ENCODE data around the gene PNPLA7.
"Not testable (repeated sequence)": the region's sequence is repeated elsewhere in the genome, so short reads cannot be mapped to it uniquely, and the experiment has no call there.

Gene PNPLA7

GRCh38 chr9:137575364-137575715, 25.1 kb upstream of the PNPLA7 start:
- no peak for DNase-seq (ENCODE audit: low read depth in 2 of 2)

- DNase-seq (ENCODE audit: low read depth in 2 of 2), result no peak
Observed at GRCh38 chr9:137574192-137574591, 24.0 kb upstream of the PNPLA7 start.

- DNase-seq (ENCODE audit: low read depth in 2 of 2), result no peak
Observed at GRCh38 chr9:137570566-137570965, 20.4 kb upstream of the PNPLA7 start.

- no peak for DNase-seq (ENCODE audit: low read depth in 2 of 2)
Observed at GRCh38 chr9:137569609-137570203, 19.5 kb upstream of the PNPLA7 start.

- DNase-seq (ENCODE audit: low read depth in 2 of 2), result not testable (repeated sequence)
Observed at GRCh38 chr9:137568445-137568844, 18.2 kb upstream of the PNPLA7 start.

DNA sequence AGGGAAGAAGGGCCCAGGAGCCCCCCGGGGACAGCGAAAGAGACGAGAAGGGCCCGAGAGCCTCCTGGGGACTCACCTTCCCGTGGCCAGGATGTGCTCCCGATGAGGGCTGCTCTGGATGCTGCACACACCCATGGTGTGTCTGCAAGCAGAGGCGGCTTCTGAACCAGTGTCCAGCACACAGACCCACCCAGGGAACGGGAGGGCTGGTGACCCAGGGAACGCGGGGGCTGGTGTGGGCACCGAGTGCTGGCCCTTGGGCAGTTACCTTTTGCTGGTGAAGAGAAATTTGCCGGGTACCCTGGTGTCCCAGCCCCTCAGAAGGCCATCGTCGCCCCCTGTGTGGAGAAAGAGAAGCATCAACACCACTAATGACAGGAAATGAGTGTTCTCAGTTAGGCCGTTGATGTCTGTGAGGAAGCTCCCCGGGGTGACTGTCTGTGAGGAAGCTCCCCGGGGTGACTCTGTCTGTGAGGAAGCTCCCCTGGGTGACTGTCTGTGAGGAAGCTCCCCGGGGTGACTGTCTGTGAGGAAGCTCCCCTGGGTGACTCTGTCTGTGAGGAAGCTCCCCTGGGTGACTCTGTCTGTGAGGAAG, 14.7 kb upstream of the PNPLA7 start:
- DNase-seq (ENCODE audit: low read depth in 2 of 2), result no peak

GRCh38 chr9:137564134-137564533, 13.9 kb upstream of the PNPLA7 start:
- DNase-seq (ENCODE audit: low read depth in 2 of 2), result no peak

GRCh38 chr9:137558127-137558526, 7.9 kb upstream of the PNPLA7 start:
- DNase-seq (ENCODE audit: low read depth in 2 of 2), result no peak

GRCh38 chr9:137556069-137556838, 6.1 kb upstream of the PNPLA7 start:
- no peak for DNase-seq (ENCODE audit: low read depth in 2 of 2)

GRCh38 chr9:137555179-137555578, 5.0 kb upstream of the PNPLA7 start:
- no peak for DNase-seq (ENCODE audit: low read depth in 2 of 2)

- no peak for DNase-seq (ENCODE audit: low read depth in 2 of 2)
Observed at GRCh38 chr9:137554349-137554748, 4.1 kb upstream of the PNPLA7 start.

DNA sequence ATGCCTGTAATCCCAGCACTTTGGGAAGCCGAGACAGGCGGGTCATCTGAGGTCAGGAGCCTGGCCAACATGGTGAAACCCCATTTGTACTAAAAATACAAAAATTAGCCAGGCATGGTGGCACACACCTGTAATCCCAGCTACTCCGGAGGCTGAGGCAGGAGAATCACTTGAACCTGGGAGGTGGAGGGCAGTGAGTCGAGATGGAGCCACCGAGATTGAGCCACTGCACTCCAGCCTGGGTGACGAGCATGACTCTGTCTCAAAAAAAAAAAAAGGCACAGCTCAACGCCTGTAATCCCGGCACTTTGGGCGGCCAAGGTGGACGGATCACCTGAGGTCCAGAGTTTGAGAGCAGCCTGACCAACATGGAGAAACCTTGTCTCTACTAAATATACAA, 3.5 kb upstream of the PNPLA7 start:
- DNase-seq (ENCODE audit: low read depth in 2 of 2), result not testable (repeated sequence)

DNA sequence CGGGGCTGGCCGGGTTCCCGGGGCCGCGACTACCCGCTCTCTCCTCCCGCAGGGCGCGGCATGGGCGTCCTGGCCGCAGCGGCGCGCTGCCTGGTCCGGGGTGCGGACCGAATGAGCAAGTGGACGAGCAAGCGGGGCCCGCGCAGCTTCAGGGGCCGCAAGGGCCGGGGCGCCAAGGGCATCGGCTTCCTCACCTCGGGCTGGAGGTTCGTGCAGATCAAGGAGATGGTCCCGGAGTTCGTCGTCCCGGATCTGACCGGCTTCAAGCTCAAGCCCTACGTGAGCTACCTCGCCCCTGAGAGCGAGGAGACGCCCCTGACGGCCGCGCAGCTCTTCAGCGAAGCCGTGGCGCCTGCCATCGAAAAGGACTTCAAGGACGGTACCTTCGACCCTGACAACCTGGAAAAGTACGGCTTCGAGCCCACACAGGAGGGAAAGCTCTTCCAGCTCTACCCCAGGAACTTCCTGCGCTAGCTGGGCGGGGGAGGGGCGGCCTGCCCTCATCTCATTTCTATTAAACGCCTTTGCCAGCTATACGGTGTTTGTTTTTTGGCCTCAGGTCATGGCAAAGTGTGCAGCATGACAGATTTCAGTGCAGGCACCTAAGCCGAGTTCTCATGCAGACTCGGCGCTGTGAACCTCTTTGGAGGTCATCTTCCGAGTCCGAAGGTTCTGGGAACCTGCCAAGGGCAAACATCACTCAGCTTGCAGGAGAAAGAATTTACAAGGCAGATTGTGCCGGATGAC, 2.0 kb upstream of the PNPLA7 start:
- peak in 1 of 2 experiments; percentile 20 for DNase-seq (ENCODE audit: low read depth in 2 of 2)

GRCh38 chr9:137551264-137552021, 1.2 kb upstream of the PNPLA7 start, which contains the start of gene MRPL41:
MRPL41 (plus strand) TSS chr9:137551879; CDS start chr9:137552082, 203 bp downstream.
- peak; percentile 72 to 86 for DNase-seq (ENCODE audit: low read depth in 2 of 2)

- not testable (repeated sequence) for DNase-seq (ENCODE audit: low read depth in 2 of 2)
Observed at GRCh38 chr9:137550958-137551263, 709 bp upstream of the PNPLA7 start.

- no peak for DNase-seq (ENCODE audit: low read depth in 2 of 2)
Observed at GRCh38 chr9:137547687-137548543, 2.3 kb downstream of the PNPLA7 start.

- DNase-seq (ENCODE audit: low read depth in 2 of 2), result no peak
Observed at GRCh38 chr9:137545123-137545522, 5.1 kb downstream of the PNPLA7 start.

GRCh38 chr9:137544176-137544760, 5.9 kb downstream of the PNPLA7 start:
- no peak for DNase-seq (ENCODE audit: low read depth in 2 of 2)

DNA sequence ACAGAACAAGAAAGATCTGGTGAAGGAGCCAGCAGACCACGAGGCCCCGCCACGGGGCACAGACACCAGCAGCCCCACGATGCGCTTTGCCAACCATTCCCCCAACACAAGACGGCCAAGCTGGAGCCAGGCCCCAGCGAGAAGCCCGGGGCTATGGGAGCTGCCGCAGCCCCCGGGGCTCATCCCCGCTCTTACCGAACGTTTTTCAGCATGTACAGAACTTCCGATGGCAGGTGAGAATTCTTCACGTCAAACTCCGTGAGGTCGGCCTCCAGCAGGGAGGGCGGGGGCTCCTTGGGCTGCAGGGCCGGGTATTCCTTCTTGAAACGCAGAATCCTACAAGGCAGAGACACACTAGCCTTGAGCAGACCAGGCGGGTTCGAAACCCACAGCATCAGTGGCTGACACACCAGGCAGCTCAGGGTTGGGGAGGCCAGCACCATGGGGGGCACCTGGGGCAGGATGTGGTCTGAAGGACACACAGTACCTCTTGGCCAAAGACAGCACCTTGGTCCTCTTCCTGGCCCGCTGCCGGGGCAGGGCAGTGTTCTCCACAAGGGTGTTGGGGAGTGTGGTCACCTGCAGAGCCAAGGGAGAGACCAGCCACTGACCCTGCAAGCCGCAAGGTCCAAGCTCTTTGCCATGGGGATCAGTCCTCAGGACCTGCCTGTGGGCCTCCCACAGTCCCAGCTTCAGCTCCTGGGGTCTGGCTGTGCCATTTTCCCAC, 6.8 kb downstream of the PNPLA7 start:
- no peak for DNase-seq (ENCODE audit: low read depth in 2 of 2)

GRCh38 chr9:137542486-137542885, 7.7 kb downstream of the PNPLA7 start:
- DNase-seq (ENCODE audit: low read depth in 2 of 2), result no peak

Data from stimulated activated CD4-positive, alpha-beta T cell treated with anti-CD3 and anti-CD28 coated beads, Interleukin-12 subunit alpha, Interleukin-12 subunit beta, amount 100 ng/mL, for 24 hours (primary cell).